ENCODE data around the gene NCK2. TPM values are rescaled to one million over a fixed set of nuclear protein-coding genes. Genes with fewer than 3 reads are reported as not detected.
"Not testable (repeated sequence)": the region's sequence is repeated elsewhere in the genome, so short reads cannot be mapped to it uniquely, and the experiment has no call there.

NCK2 gene
- total RNA-seq, 1 donor from 2014 or later, result 47.8 TPM

- DNase-seq (ENCODE audit: low read depth in 2 of 2), result no peak
Observed at GRCh38 chr2:105886687-105887086, 142.0 kb downstream of the NCK2 start.

- no peak for DNase-seq (ENCODE audit: low read depth in 2 of 2)
Observed at GRCh38 chr2:105887256-105887655, 142.5 kb downstream of the NCK2 start.

- peak; percentile 8 to 9 for DNase-seq (ENCODE audit: low read depth in 2 of 2)
Observed at GRCh38 chr2:105888625-105889024, 143.9 kb downstream of the NCK2 start.

- no peak for DNase-seq (ENCODE audit: low read depth in 2 of 2)
Observed at GRCh38 chr2:105889046-105889445, 144.3 kb downstream of the NCK2 start.

GRCh38 chr2:105890111-105890510 lies 145.4 kb downstream of the NCK2 start:
- DNase-seq (ENCODE audit: low read depth in 2 of 2), result no peak

GRCh38 chr2:105890856-105891255 lies 146.1 kb downstream of the NCK2 start:
- DNase-seq (ENCODE audit: low read depth in 2 of 2), result no peak

GRCh38 chr2:105893011-105893995 lies 148.6 kb downstream of the NCK2 start:
- DNase-seq (ENCODE audit: low read depth in 2 of 2), result no peak

- DNase-seq (ENCODE audit: low read depth in 2 of 2), result no peak
Observed at GRCh38 chr2:105894327-105894944, 149.7 kb downstream of the NCK2 start.

- DNase-seq (ENCODE audit: low read depth in 2 of 2), result no peak
Observed at GRCh38 chr2:105895990-105896764, 151.5 kb downstream of the NCK2 start.

- DNase-seq (ENCODE audit: low read depth in 2 of 2), result no peak
Observed at GRCh38 chr2:105896765-105897163, 152.1 kb downstream of the NCK2 start.

GRCh38 chr2:105897694-105898093 lies 153.0 kb downstream of the NCK2 start:
- DNase-seq (ENCODE audit: low read depth in 2 of 2), result not testable (repeated sequence)

GRCh38 chr2:105903051-105903674 lies 158.5 kb downstream of the NCK2 start:
- DNase-seq (ENCODE audit: low read depth in 2 of 2), result no peak

GRCh38 chr2:105904938-105905337 lies 160.2 kb downstream of the NCK2 start:
- no peak for DNase-seq (ENCODE audit: low read depth in 2 of 2)

- no peak for DNase-seq (ENCODE audit: low read depth in 2 of 2)
Observed at GRCh38 chr2:105906481-105906880, 161.8 kb downstream of the NCK2 start.

- peak in 1 of 2 donors; percentile 17 for DNase-seq (ENCODE audit: low read depth in 2 of 2)
Observed at GRCh38 chr2:105907184-105907583, 162.5 kb downstream of the NCK2 start.

GRCh38 chr2:105909215-105909614 lies 164.5 kb downstream of the NCK2 start:
- DNase-seq (ENCODE audit: low read depth in 2 of 2), result no peak

- DNase-seq (ENCODE audit: low read depth in 2 of 2), result no peak
Observed at GRCh38 chr2:105910497-105911238, 166.0 kb downstream of the NCK2 start.

GRCh38 chr2:105911425-105911824 lies 166.7 kb downstream of the NCK2 start:
- no peak for DNase-seq (ENCODE audit: low read depth in 2 of 2)

- DNase-seq (ENCODE audit: low read depth in 2 of 2), result peak in 1 of 2 donors; percentile 28
Observed at GRCh38 chr2:105912081-105912480, 167.4 kb downstream of the NCK2 start.

GRCh38 chr2:105915005-105915558 lies 170.4 kb downstream of the NCK2 start:
- no peak for DNase-seq (ENCODE audit: low read depth in 2 of 2)
